SIG-M5 treated with dmso at 0.1 percent for 504 hours (cell line): ENCODE results near the gene GOLGA6L26.
"Not testable (repeated sequence)": the region's sequence is repeated elsewhere in the genome, so short reads cannot be mapped to it uniquely, and the experiment has no call there.

Source experiments
- DNase-seq: peaks from one replicate; lab custom pipeline; 2025; ENCODE audit not compliant: unreplicated experiment; lab: John Stamatoyannopoulos, UW

GOLGA6L26 gene, protein sequence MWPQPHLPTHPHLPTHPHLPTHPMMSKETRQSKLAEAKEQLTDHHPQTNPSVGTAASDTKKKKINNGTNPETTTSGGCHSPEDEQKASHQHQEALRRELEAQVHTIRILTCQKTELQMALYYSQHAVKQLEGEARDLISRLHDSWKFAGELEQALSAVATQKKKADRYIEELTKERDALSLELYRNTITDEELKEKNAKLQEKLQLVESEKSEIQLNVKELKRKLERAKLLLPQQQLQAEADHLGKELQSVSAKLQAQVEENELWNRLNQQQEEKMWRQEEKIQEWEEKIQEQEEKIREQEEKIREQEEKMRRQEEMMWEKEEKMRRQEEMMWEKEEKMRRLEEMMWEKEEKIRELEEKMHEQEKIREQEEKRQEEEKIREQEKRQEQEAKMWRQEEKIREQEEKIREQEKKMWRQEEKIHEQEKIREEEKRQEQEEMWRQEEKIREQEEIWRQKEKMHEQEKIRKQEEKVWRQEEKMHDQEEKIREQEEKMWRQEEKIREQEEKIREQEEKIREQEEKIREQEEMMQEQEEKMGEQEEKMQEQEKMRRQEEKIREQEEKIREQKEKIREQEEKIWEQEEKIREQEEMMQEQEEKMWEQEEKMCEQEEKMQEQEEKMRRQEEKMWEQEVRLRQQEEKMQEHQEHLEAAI

DNA sequence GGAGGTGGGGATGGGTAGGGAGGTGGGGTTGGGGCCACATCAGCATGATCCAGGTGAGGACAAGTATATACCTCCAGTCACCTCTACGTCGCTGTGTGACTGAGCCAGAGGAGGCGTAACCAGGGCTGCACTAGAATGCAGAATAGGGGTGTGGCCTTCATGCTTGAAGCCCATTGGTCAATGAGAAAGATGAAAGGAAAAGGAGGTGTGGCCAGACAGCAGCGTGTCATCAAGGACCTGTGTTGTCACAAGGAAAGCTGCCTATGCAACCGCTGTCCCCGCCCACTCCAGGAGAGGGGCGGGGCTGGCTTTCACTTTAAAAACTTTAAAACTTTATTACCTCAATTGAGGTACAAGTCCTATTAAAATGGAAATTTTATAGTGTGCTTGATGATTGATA lies at the start of gene GOLGA6L26:
GOLGA6L26 (minus strand) TSS at position 101 of the 400 bp plus-strand sequence; CDS start at position 40, 61 bp downstream.
- not testable (repeated sequence) for DNase-seq

DNA sequence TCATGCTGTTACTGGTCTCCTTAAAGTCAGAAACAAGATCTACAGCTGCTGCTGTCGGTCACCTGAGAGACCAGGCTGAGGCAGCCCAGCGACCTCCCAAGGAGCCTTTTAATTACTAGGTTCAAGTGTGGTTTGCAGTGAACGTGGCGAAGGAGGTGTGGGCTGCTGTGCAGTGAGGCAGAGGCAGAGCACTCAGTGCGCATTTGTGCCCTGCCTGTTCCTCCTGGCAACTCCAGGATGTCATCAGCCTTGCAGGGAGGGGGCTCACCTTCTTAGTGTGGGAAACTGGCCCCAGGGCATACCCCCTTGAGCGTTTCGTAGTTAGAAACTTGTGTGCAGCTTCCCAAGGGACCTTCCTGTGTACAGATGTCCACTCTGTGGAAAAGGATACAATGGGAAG lies 47.2 kb upstream of the GOLGA6L26 start:
- DNase-seq = not testable (repeated sequence)

DNA sequence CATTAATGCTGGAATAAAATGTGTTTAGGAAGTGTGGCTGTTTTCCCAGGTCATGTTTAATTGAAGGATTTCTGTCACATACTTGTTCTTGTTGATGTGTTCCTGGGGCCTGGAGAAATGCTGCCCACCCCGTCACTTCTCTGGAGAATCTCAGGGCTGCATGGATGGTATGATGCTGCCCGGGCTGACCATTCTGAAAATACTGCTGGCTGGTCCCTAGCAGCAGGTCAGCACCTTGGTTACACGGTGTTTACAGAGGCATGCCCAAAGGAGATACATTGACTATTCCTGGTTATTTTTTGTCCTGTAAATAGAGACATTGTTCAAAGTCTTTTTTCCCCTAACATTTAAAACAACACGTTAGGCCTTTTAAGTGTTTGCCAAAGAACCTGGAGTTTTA lies 46.7 kb upstream of the GOLGA6L26 start:
- DNase-seq = not testable (repeated sequence)

DNA sequence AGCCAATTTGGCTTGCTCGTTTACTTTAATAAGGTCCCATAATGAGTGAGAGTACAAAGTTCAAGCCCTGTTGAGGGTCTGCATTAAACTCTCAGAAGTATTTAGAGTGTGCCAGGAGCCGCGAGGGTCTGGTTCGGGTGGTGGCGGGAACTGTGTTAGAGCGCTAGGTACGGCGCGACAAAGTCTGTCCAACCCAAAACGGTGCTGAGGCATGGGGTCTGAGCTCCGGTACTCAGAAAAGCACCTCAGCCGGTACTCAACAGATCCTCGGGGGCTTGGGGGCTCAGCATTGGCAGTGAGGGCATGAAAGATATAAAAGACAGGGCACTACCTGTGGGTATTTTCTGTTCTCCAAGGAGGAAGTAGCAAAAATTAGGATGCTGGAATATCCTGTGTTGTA lies 45.0 kb upstream of the GOLGA6L26 start:
- DNase-seq = not testable (repeated sequence)

DNA sequence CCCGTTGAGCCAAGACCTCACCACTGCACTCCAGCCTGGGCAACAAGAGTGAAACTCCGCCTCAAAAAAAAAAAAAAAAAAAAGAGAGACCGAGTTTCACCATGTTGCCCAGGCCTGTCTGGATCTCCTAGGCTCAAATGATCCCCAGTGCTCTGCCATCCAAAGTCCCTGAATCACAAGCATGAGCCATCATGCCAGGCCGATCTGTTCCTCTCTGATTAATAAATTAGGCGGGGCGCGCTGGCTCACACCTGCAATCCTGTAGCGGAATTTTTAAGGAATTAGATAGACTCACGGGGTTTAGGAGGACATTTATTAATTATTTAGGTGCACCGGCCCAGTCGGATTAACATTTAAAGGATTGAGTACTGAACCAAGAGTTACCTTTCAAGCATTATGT lies 40.2 kb upstream of the GOLGA6L26 start:
- DNase-seq = not testable (repeated sequence)

DNA sequence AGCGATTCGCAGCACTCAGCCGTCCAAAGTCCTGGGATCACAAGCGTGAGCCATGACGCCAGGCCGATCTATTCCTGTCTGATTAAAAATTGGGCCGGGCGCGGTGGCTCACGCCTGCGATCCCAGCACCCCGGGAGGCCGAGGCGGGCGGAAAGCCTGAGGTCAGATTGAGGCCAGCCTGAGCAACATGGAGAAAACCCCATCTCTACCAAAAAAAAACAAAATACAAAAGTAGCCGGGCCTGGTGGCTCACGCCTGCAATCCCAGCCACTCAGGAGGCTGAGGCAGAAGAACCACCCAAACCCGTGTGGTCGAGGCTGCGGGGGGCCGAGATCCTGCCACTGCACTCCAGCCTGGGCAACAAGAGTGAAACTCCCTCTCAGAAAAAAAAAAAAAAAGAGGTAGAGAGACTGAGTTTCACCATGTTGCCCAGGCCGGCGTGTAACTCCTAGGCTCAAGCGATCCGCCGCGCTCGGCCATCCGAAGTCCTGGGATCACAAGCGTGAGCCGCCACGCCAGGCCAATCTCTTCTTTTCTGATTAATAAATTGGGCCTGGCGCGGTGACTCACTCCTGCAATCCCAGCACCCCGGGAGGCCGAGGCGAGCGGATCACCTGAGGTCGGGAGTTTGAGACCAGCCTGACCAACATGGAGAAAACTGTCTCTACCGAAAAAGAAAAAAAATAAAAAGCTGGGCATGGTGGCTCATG lies 39.0 kb upstream of the GOLGA6L26 start:
- DNase-seq = not testable (repeated sequence)

DNA sequence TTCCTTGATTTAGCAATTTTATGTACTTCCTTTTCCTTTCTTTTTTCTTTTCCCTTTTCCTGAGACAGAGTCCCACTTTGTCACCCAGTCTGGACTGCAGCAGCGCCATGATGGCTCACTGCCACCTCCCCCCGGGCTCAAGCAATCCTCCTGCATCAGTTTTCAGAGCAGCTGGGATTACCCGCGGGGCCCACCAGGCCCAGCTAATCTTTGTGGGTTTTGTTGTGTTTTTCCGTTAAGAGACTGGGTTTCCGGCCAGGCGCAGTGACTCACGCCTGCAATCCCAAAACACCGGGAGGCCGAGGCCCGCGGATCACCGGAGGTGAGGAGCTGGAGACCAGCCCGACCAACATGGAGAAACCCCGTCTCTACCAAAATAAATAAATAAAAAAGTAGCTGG lies 38.3 kb upstream of the GOLGA6L26 start:
- DNase-seq = no peak

DNA sequence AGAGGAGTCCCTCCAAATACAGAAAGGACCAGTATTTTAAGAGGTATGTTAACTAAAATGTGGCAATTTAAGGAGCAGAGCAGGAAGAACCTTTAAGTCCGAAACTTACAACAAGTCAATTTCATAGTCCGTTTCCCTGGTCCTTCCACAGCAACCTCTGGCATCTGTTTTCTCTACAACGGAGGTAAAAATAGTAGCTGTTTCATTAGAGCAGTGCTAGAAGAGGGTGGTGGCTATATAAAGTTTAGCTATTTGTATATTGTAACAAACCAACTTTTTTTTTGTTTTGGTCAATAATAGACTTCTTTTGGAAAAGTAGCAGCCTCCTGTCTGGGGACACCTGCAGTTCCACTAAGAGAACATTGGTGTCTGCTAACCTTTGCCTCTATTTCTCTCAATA lies 37.9 kb upstream of the GOLGA6L26 start:
- not testable (repeated sequence) for DNase-seq

DNA sequence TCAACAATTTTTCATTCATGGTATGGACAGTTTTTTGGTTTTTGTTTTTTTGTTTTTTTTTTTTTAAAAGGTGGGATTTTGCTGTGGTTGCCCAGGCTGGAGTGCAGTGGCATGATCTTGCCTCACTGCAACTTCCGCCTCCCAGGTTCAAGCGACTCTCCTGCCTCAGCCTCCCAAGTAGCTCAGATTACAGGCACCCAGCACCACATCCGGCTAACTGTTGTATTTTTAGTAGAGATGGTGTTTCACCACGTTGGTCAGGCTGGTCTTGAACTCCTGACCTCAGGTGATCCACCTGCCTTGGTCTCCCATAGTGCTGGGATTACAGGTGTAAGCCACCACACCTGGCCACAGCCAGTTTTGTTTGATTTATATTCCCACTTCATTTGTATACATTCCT lies 37.1 kb upstream of the GOLGA6L26 start:
- DNase-seq = not testable (repeated sequence)

DNA sequence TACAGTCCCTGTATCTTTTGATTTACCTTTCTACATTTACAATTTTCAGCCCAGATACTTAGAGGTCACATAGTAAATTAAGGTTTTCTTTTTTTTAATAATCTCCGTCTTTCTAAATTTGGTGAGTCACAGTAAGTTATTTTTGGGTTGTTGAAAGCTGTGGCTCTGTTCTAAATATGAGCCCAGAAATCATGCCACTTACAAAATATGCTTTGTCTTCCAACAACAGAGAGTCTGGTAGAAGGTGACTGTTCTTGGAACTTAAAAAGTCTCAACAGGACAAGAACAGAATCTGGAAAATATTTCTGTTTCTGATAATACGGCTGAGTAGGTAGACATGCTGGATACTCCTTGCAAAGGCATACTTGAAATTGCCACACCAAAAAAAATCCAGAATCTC lies 36.6 kb upstream of the GOLGA6L26 start:
- no peak for DNase-seq

DNA sequence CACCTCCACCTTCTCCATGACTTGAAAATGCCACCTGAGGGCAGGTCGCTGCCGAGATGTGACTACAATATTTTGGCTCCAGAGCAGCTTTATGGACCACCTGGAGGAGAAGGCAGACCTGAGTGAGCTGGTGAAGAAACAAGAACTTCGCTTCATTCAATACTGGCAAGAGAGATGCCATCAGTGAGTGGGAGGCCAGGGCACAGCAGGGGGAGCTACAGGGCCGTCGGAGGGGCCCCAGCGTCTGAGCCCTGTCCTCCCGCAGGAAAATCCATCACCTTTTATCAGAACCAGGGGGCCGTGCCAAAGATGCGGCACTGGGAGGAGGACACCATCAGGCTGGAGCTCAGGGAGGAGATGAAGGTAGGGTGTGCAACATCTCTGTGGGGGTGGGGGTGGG lies 30.3 kb upstream of the GOLGA6L26 start:
- not testable (repeated sequence) for DNase-seq

DNA sequence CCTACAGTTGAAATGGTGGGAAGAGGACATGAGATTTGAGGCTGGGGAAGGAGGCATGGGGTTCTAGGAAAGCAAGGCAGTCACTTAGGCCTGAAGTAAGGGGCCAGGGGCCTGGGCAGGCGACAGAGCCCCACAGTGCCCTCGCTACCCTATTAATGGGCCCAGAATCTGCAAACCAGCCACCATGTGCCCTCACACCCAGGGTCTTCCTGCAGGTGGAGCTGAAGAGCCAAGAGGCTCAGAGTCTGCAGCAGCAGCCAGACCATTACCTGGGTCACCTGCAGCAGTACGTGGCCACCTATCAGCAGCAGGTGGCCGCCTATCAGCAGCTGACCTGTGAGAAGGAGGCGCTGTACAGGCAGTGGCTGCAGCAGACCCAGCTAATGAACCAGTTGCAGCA lies 28.6 kb upstream of the GOLGA6L26 start:
- not testable (repeated sequence) for DNase-seq

DNA sequence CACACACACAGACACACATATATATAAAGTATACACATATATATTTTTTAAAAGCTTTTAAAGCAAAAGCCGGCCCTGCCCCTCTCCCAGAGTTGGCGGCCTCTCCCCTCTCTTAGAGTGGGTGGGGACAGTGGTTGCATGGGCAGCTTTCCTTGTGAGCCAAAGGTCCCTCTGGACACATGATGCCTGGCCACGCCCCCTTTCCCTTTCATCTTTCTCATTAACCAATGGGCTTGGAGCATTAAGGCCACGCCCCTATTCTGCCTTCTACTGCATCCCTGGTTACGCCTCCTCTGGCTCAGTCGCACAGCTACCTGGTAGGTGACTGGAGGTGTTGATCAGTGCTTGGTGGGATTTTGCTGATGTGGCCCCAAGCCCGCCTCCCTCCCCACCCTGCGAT lies 20.5 kb upstream of the GOLGA6L26 start, which contains the start of gene GOLGA8S:
GOLGA8S (plus strand) TSS at position 301 of the 400 bp plus-strand sequence; CDS start at position 363, 62 bp downstream.
- DNase-seq = not testable (repeated sequence)

DNA sequence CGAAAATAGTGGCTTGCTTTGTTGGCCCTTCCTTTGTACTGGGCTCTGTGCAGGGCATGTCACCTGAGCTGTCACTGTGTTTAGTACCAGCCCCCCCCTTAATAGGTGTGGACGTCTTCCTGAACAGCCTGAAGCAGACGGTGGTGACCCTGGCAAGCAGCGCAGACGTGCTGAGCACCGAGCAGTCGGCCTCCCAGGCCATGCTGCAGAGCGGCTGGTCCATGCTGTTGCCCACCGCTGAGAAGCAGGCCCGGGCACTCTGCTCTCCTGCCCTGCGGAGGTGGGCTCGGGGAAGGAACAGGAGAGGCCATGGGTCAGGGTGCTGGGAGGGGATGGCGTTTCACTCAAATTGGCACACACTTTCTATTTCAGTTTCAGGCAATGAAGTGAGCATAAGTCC lies 22.8 kb downstream of the GOLGA6L26 start:
- DNase-seq = not testable (repeated sequence)

DNA sequence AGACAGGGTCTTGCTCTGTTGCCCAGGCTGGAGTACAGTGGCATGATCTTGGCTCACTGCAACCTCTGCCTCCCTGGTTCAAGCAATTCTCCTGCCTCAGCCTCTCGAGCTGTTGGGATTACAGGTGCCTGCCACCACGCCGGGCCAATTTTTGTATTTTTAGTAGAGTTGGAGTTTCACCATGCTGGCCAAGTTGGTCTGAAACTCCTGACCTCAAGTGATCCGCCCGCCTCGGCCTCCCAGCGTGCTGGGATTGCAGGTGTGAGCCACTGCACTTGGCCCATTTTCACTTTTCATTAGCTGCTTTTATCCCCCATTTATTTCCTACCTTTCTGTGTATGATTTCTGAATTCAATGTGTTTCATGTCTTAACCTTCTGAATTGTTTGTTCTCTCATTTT lies 28.1 kb downstream of the GOLGA6L26 start:
- DNase-seq = not testable (repeated sequence)

DNA sequence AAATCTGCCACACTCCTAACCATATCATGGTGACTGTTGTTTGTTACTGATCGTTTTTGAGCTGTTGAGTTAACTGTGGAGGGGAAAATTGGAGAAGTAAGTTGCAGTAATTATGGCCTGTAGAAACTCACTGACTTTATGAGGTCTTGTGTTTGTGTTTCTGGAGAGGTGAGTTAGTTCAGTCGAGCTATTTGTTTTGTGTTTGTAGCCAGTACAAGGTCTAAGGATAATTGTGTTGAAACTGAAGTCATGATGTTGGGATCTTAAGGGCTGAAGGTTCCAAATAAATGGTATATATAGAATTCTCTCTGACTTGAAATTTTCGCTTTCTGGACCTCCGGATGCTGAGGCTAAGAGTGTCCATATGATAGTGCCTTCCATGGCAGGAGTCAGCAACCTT lies 29.2 kb downstream of the GOLGA6L26 start:
- DNase-seq = not testable (repeated sequence)

DNA sequence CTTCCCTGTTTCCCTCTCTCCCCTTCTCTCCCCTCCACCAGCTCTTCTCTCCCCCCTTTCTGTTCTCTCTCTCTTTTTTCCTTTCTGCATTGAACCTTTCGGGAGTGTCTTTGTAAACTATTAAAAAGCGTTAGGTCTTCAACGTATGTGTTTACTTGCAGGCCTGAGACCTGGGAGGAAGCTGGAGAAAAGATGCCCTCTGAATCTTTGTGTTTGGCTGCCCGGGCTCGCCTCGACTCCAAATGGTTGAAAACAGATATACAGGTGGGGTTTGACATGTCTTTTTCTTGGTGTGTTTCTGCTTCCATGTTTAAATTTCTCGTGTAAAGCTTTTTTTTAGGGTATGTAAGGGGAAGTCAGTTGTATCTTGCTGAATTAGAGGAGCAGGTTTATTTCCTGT lies 29.7 kb downstream of the GOLGA6L26 start:
- not testable (repeated sequence) for DNase-seq

DNA sequence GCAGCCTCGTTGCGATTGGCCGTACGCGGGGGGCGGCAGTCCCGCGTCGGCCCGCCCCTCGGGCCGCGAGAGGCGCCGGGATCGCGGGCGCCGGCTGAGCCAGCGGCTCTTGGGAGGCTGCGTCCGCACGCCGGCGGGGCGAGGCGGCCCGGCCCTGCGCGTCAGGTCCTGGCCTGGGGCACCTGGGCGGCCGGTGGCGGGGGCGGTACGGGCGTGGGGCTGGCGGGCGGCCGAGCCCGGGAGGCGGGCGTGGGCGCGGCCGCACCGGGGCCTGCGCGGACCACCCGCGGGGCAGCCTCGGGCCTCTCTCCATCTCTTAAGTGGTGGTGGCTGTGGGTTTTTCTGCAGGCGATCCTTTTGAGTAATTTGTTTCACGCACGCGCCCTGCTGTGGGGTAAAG lies 30.3 kb downstream of the GOLGA6L26 start:
- DNase-seq = not testable (repeated sequence)

DNA sequence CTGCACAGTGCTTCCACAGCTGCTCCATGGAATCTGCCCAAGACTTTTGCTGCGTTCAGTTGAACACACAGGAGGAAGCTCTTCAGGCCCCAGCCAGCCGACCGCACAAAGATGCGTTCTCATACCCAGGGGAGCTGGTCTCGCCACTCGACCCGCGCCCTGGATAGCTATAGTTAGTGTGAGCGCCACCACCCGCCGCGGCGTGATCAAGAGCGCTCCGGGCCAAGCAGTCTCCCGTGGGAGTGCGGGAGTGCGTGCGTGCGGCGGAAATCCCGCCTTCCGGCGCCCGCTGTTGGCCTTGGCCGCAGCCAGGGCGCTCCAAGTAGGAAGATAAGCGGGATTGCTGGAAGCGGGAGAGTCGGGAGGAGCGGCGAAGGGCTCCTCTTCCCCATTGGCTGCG lies 30.8 kb downstream of the GOLGA6L26 start:
- DNase-seq = not testable (repeated sequence)
